Gastrocnemius medialis (tissue), 4 donors: ENCODE measurements around the gene LIN28B.

Source experiments
- POLR2A ChIP-seq, 2 donors: fragments of 450-650 bp; IDR thresholded peaks; one replicate each; pipeline ENCODE4 v1.6.1; 2017; ENCODE audit warnings: antibody characterized with exemption in 2 of 2, mild to moderate bottlenecking in 2 of 2, moderate library complexity in 2 of 2
- TF ChIP-seq, protein P1 (sequence below), 5 experiments: fragments of 450-650 bp in 3 of 5; fragments of 200-600 bp in 2 of 5; sonication (generic) in 2 of 5; IDR thresholded peaks in 4 of 5; conservative IDR thresholded peaks in 1 of 5; 1 replicate in 4 of 5; 2 replicates in 1 of 5; pipeline ENCODE4 v1.5.1; 2016 to 2019; ENCODE audit warnings: antibody characterized with exemption in 5 of 5, mild to moderate bottlenecking in 3 of 5, moderate library complexity in 3 of 5

DNA sequence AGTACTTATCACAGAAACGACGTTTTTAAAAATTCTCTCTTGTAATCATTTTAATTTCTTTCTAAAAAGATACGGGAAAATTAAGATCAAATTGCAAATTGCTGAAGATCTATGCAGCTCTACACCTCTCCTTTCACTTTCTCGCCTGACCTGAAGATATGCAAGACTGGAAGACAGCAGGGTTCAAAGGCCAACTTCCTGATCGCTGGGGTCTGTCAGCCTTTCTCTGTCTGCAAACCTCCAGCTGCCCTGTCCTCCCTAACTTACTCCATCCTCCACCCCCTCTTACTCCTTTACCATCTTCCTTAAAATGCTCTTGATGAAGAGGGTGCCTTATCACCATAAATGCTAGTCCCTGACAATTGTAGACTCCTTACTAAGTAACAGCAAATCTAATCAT is 159.2 kb downstream of the LIN28B start:
- no peak for TF ChIP-seq POLR2A (IDR thresholded peaks at IDR 0.05)
- TF ChIP-seq, protein P1, sequence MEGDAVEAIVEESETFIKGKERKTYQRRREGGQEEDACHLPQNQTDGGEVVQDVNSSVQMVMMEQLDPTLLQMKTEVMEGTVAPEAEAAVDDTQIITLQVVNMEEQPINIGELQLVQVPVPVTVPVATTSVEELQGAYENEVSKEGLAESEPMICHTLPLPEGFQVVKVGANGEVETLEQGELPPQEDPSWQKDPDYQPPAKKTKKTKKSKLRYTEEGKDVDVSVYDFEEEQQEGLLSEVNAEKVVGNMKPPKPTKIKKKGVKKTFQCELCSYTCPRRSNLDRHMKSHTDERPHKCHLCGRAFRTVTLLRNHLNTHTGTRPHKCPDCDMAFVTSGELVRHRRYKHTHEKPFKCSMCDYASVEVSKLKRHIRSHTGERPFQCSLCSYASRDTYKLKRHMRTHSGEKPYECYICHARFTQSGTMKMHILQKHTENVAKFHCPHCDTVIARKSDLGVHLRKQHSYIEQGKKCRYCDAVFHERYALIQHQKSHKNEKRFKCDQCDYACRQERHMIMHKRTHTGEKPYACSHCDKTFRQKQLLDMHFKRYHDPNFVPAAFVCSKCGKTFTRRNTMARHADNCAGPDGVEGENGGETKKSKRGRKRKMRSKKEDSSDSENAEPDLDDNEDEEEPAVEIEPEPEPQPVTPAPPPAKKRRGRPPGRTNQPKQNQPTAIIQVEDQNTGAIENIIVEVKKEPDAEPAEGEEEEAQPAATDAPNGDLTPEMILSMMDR (IDR thresholded peaks at IDR 0.05 in 4 of 5, conservative IDR thresholded peaks at IDR 0.05 in 1 of 5), result no peak
